Endodermal cell (in vitro differentiated cells): ENCODE measurements around the gene CYP4B1. TPM values are rescaled to one million over a fixed set of nuclear protein-coding genes. Genes with fewer than 3 reads are reported as not detected.

Source experiments
- DNase-seq: peaks from one replicate; pipeline ENCODE4 v3.0.0-alpha.2; 2017
- H3K27ac ChIP-seq: 2 replicates; pipeline ENCODE4 v1.5.1; 2013; ENCODE audit warnings: mild to moderate bottlenecking, low read depth, low read length, moderate library complexity
- H3K27me3 ChIP-seq: 2 replicates; pipeline ENCODE4 v1.6.1; 2013; ENCODE audit warnings: mild to moderate bottlenecking, low read length, moderate library complexity; ENCODE audit not compliant: insufficient read depth, control insufficient read depth, poor library complexity, severe bottlenecking
- H3K36me3 ChIP-seq: 2 replicates; pipeline ENCODE4 v1.7.0; 2013; ENCODE audit warnings: mild to moderate bottlenecking, low read length, moderate library complexity; ENCODE audit not compliant: control insufficient read depth, insufficient read depth
- H3K4me1 ChIP-seq: one replicate; pipeline ENCODE4 v1.7.0; 2013; ENCODE audit warnings: low read length; ENCODE audit not compliant: control insufficient read depth, insufficient read depth
- H3K4me3 ChIP-seq: 2 replicates; pipeline ENCODE4 v1.5.1; 2013; ENCODE audit warnings: mild to moderate bottlenecking, low read length, moderate library complexity
- H3K9ac ChIP-seq: 2 replicates; pipeline ENCODE4 v1.6.1; 2013; ENCODE audit warnings: mild to moderate bottlenecking, low read length, moderate library complexity; ENCODE audit not compliant: poor library complexity, severe bottlenecking; ENCODE audit errors: extremely low read depth
- H3K9me3 ChIP-seq: 2 replicates; pipeline ENCODE4 v1.6.1; 2013; ENCODE audit warnings: mild to moderate bottlenecking, low read length, moderate library complexity; ENCODE audit not compliant: control insufficient read depth
- H3K27ac Mint-ChIP-seq: 2 replicates; pipeline ENCODE4 v1.8.0; 2020; ENCODE audit warnings: mixed read lengths
- H3K27me3 Mint-ChIP-seq: 2 replicates; pipeline ENCODE4 v1.8.0; 2021; ENCODE audit warnings: mild to moderate bottlenecking, mixed read lengths; ENCODE audit not compliant: insufficient read depth
- H3K36me3 Mint-ChIP-seq: 2 replicates; pipeline ENCODE4 v1.8.0; 2020; ENCODE audit warnings: low read depth, mixed read lengths
- H3K4me1 Mint-ChIP-seq: 2 replicates; pipeline ENCODE4 v1.8.0; 2020; ENCODE audit warnings: mixed read lengths
- H3K4me3 Mint-ChIP-seq: 2 replicates; pipeline ENCODE4 v1.8.0; 2020; ENCODE audit warnings: mild to moderate bottlenecking, moderate library complexity, mixed read lengths
- H3K9me3 Mint-ChIP-seq: 2 replicates; pipeline ENCODE4 v1.8.0; 2020; ENCODE audit warnings: mild to moderate bottlenecking, mixed read lengths
- WGBS, 2 experiments: methylation state at CpG; one replicate each; pipeline versions ENCODE4 v1.1.5 to v1.1.7; 2013; ENCODE audit warnings: missing lambda C conversion rate in 2 of 2, mixed read lengths in 1 of 2; ENCODE audit not compliant: insufficient coverage in 1 of 2, insufficient read length in 1 of 2; 5-methylcytosine and 5-hydroxymethylcytosine counted together
- total RNA-seq, 2 donors: library from RNA; stranded (reverse); fragmentation: NEBNext Ultra II Directional in 1 of 2; extraction: Animal tissue kit (Norgen Biotek cat#: 25700) in 1 of 2; gene quantifications; 2 replicates in 1 of 2; 3 replicates in 1 of 2; pipeline ENCODE4 v1.2.1, GENCODE V29; 2021
- TF ChIP-seq, protein P1 (sequence below): fragments of 200-600 bp; sonication (generic); conservative IDR thresholded peaks from 2 replicates; pipeline ENCODE4 v1.5.0; 2021; ENCODE audit warnings: antibody characterized with exemption, mild to moderate bottlenecking

CYP4B1 gene
- total RNA-seq, 2 donors from 2014 or later: 0.92 to 2.0 TPM

DNA sequence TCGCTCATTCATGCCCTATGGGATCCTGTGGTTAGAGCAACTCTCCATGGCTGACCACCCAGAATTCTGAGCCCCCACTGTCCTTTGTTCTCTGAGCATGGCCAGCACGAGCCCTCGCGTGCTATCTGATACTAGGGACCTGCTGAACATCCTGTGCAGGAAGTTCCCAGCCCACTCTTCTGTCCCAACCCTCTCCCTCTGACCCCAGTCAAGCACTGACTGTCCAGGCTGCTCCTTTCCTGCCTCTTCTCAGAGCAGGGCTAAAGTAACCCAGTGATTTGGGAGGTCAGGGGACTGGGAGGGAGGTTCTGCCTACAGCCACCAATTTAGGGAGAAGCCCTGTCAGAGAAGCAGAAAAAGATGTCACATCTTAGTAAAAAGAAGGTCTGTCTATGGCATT, 21.2 kb downstream of the CYP4B1 start:
- H3K9ac ChIP-seq: no peak overlapping the region
- WGBS, 2 experiments: 80 to 93% methylated on average over 1 to 4 of the region's 4 CpGs
- peaks cover 7% of the 10 kb centered on the region for H3K4me1 Mint-ChIP-seq
- H3K27me3 Mint-ChIP-seq: peaks cover 5% of the 10 kb centered on the region
- H3K36me3 ChIP-seq: no peaks in the 10 kb centered on the region
- TF ChIP-seq, protein P1, sequence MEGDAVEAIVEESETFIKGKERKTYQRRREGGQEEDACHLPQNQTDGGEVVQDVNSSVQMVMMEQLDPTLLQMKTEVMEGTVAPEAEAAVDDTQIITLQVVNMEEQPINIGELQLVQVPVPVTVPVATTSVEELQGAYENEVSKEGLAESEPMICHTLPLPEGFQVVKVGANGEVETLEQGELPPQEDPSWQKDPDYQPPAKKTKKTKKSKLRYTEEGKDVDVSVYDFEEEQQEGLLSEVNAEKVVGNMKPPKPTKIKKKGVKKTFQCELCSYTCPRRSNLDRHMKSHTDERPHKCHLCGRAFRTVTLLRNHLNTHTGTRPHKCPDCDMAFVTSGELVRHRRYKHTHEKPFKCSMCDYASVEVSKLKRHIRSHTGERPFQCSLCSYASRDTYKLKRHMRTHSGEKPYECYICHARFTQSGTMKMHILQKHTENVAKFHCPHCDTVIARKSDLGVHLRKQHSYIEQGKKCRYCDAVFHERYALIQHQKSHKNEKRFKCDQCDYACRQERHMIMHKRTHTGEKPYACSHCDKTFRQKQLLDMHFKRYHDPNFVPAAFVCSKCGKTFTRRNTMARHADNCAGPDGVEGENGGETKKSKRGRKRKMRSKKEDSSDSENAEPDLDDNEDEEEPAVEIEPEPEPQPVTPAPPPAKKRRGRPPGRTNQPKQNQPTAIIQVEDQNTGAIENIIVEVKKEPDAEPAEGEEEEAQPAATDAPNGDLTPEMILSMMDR: no peak
- H3K4me3 ChIP-seq: no peak overlapping the region
- H3K4me1 ChIP-seq: peaks cover 5% of the 10 kb centered on the region
- no peak overlapping the region for H3K4me3 Mint-ChIP-seq
- H3K9me3 Mint-ChIP-seq: peaks cover 7% of the 10 kb centered on the region
- no peak overlapping the region for H3K27ac ChIP-seq
- no peaks in the 10 kb centered on the region for H3K27me3 ChIP-seq
- no peak overlapping the region for H3K27ac Mint-ChIP-seq
- no peaks in the 10 kb centered on the region for H3K9me3 ChIP-seq
- no peaks in the 10 kb centered on the region for H3K36me3 Mint-ChIP-seq
- no peak for DNase-seq

DNA sequence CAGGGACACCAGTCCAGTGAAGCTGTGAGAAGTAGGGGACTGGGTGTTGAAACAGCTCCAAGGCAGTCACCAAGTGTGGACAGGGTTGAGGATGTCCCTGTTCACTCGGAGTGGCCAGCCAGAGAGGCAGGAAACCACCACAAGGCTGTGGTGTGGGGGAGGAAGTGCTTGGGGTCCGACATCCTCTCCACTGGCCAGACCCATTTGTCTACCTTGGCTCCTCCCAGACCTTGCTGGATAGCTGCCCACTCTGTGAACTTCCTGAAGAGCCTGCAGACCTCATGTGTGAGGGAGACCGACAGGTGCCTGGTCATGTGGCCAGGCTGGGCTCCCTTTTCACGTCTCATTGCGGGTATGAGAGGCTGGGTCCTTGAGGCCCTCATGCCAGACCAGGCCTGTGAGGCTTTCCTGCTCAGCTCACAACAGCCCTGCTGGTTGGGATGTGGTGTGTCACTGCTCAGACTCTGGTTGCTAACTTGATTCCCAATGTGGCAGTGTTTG, 21.8 kb downstream of the CYP4B1 start:
- Histone ChIP-seq H3K27ac (no peak overlapping the region), H3K27me3 (no peaks in the 10 kb centered on the region), H3K9ac (no peak overlapping the region), H3K36me3 (no peaks in the 10 kb centered on the region), H3K4me3 (no peak overlapping the region), H3K4me1 (peaks cover 5% of the 10 kb centered on the region), H3K9me3 (no peaks in the 10 kb centered on the region)
- 89 to 94% methylated on average over 2 to 5 of the region's 5 CpGs for WGBS, 2 experiments
- H3K36me3 Mint-ChIP-seq: no peaks in the 10 kb centered on the region
- H3K9me3 Mint-ChIP-seq: peaks cover 7% of the 10 kb centered on the region
- H3K27me3 Mint-ChIP-seq: peaks cover 5% of the 10 kb centered on the region
- H3K4me1 Mint-ChIP-seq: peaks cover 7% of the 10 kb centered on the region
- no peak overlapping the region for H3K4me3 Mint-ChIP-seq
- H3K27ac Mint-ChIP-seq: no peak overlapping the region
- peak; percentile 38 for DNase-seq
- TF ChIP-seq, protein P1: no peak

DNA sequence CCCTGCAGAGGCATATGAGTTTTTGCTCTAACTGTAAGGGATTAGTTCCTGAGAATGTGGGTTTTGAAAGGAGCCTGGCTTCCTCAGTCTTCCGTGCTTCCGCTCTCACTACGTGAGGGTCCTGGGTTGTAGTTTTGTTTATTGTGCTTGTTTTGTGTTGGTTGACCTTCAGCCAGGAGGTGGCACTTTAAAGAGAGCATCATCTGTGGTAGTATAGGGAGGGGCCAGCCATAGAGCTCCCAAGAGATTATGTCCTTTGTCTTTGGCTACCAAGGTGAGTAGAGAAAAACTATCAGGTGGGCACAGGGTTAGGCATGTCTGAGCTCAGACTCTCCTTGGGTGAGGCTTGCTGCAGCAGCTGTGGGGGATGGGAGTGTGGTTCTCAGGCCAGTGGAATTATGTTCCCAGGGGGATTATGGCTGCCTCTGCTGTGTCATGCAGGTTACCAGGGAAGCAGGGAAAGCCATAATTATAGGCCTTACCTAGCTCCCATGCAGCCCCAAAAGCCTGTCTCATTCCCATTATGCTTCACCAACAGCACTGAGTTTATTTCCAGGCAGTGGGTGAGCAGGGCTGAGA, 23.5 kb downstream of the CYP4B1 start:
- no peak overlapping the region for H3K4me3 ChIP-seq
- Mint-ChIP-seq H3K27me3 (peaks cover 9% of the 10 kb centered on the region), H3K4me1 (peaks cover 7% of the 10 kb centered on the region), H3K4me3 (no peak overlapping the region), H3K36me3 (no peaks in the 10 kb centered on the region), H3K9me3 (peaks cover 12% of the 10 kb centered on the region), H3K27ac (peak overlapping the region; percentile 65)
- no peak overlapping the region for H3K27ac ChIP-seq
- 96% methylated on average over 3 of the region's 3 CpGs; no CpG with 5 or more reads in 1 of the 2 experiments for WGBS, 2 experiments
- H3K4me1 ChIP-seq: peaks cover 5% of the 10 kb centered on the region
- H3K9me3 ChIP-seq: no peaks in the 10 kb centered on the region
- TF ChIP-seq, protein P1: peak; percentile 38
- peak; percentile 82 for DNase-seq
- no peak overlapping the region for H3K9ac ChIP-seq
- H3K36me3 ChIP-seq: no peaks in the 10 kb centered on the region
- H3K27me3 ChIP-seq: no peaks in the 10 kb centered on the region
